ENCODE results near the gene HSD17B8.

DNA sequence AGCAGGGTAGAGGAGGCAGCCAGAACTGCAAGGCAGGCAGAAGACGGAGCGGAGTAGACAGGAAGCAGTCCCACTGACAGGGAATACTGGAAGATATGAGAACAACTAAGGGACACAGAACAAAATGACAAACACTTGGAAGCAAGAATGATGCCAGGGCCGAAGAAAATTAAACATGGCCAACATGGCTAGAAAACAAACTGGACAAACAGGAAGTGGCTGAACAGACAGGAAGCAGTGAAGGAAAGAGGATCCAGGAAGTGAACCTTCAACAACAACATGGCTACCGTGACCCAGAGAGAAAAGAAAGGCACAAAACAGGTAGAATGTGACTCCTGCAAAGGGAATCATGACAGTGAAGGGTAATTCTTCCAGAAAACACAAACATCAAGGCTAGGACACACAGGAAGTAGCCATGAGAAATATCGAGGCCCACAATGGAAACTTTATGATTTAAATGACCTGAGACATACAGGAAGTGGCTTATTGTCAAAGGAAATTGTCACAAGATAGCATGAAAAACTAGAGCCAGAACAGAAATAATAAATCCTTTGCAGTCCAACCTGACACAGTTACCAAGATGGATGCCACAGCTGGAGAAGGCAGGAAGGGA lies 21.3 kb upstream of the HSD17B8 start:
- TF ChIP-seq, protein P1, sequence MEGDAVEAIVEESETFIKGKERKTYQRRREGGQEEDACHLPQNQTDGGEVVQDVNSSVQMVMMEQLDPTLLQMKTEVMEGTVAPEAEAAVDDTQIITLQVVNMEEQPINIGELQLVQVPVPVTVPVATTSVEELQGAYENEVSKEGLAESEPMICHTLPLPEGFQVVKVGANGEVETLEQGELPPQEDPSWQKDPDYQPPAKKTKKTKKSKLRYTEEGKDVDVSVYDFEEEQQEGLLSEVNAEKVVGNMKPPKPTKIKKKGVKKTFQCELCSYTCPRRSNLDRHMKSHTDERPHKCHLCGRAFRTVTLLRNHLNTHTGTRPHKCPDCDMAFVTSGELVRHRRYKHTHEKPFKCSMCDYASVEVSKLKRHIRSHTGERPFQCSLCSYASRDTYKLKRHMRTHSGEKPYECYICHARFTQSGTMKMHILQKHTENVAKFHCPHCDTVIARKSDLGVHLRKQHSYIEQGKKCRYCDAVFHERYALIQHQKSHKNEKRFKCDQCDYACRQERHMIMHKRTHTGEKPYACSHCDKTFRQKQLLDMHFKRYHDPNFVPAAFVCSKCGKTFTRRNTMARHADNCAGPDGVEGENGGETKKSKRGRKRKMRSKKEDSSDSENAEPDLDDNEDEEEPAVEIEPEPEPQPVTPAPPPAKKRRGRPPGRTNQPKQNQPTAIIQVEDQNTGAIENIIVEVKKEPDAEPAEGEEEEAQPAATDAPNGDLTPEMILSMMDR (IDR thresholded peaks at IDR 0.05; ENCODE audit: low read depth, low read length), result no peak
- no peak for TF ChIP-seq POLR2A (IDR thresholded peaks at IDR 0.05; ENCODE audit: extremely low read depth, insufficient read length)
- TF ChIP-seq, protein P2, sequence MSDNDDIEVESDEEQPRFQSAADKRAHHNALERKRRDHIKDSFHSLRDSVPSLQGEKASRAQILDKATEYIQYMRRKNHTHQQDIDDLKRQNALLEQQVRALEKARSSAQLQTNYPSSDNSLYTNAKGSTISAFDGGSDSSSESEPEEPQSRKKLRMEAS (IDR thresholded peaks at IDR 0.05; ENCODE audit: low read depth, low read length), result no peak
- no peak for TF ChIP-seq MYC (IDR thresholded peaks at IDR 0.05; ENCODE audit: low read depth, low read length)

Measured in NB4 (cell line).